Measurements from ENCODE around the gene ENDOD1.

ENDOD1 gene

GRCh38 chr11:95076981-95077380, 12.7 kb upstream of the ENDOD1 start:
- DNase-seq (ENCODE audit: low read depth in 2 of 2): no peak

- no peak for DNase-seq (ENCODE audit: low read depth in 2 of 2)
Observed at GRCh38 chr11:95078526-95078925, 11.1 kb upstream of the ENDOD1 start.

DNA sequence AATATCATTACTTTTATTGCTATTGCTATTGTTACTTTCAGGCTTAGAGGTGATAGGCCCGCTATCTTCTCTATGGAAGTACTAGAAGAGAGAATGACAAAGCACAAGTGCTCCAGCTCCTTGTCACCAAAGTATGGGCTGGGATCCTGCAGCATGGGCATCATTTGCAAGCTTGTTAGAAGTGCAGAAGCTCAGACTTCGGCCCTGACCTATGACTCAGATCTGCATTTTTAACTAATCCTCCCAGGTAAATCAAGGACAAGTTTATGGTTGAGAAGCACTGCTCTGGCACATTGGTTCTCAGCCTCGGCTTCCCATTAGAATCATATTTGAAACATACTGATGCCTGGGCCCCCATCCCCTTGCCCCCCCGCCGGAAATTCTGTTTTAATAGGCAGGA, 8.6 kb upstream of the ENDOD1 start:
- DNase-seq (ENCODE audit: low read depth in 2 of 2): no peak

- DNase-seq (ENCODE audit: low read depth in 2 of 2): no peak
Observed at GRCh38 chr11:95081412-95081811, 8.2 kb upstream of the ENDOD1 start.

DNA sequence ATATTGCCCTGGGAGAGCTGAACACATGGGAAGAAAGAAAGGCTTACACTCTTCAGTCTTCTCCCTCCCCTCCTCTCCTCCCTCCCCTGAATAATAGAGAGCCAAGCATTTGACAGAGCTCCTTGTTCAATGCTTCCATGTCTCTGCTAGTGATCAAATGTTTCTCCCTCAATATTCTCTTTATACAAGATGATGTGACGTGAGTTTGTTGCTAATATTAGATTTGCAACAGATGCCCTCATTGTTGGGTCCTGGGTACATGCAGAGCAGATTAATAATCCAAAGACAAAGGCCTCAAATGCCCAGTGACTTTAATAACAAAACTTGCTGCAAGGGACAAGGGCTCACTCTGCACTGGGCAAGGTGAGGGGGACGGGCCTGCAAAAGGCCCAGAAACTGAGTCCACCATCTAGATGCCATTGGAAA, 7.1 kb upstream of the ENDOD1 start:
- no peak for DNase-seq (ENCODE audit: low read depth in 2 of 2)

GRCh38 chr11:95084509-95084908, 5.1 kb upstream of the ENDOD1 start:
- peak; percentile 21 to 48 for DNase-seq (ENCODE audit: low read depth in 2 of 2)

DNA sequence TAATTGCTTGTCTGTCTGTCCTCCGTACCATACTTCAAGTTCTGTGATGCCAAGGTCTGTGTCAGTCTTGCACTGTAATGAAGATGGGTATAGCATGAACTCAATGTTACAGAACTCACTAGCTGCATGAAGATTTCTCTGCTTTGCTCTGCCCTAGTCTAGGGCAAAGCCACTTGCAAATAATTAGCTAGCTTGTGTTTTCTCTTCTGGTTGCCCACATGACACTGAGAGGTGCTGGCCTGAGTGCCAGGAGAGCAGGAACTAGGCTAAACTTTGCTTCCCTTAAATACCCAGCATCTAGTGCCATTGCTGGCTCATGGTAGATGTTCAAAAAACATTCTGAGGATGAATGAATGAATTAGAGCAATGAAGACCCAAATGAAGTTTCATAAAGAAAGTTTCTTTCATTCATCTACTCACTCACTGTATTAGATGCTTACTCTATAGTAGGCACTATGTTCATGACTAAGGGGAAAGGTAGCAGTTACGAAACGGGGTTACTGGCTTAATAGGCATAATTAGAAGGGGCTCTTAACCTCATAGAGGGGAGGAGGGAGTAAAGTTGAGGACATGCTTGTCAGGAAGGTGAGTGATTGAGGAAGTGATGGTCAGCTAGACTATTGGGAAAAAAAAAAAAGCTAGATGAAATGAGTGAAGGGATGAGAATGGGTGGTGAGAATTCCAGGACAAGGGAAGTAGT, 4.4 kb upstream of the ENDOD1 start:
- DNase-seq (ENCODE audit: low read depth in 2 of 2): no peak

GRCh38 chr11:95086151-95086550, 3.5 kb upstream of the ENDOD1 start:
- DNase-seq (ENCODE audit: low read depth in 2 of 2): no peak

- no peak for DNase-seq (ENCODE audit: low read depth in 2 of 2)
Observed at GRCh38 chr11:95086836-95087570, 2.6 kb upstream of the ENDOD1 start.

- no peak for DNase-seq (ENCODE audit: low read depth in 2 of 2)
Observed at GRCh38 chr11:95088946-95089619, 563 bp upstream of the ENDOD1 start.

DNA sequence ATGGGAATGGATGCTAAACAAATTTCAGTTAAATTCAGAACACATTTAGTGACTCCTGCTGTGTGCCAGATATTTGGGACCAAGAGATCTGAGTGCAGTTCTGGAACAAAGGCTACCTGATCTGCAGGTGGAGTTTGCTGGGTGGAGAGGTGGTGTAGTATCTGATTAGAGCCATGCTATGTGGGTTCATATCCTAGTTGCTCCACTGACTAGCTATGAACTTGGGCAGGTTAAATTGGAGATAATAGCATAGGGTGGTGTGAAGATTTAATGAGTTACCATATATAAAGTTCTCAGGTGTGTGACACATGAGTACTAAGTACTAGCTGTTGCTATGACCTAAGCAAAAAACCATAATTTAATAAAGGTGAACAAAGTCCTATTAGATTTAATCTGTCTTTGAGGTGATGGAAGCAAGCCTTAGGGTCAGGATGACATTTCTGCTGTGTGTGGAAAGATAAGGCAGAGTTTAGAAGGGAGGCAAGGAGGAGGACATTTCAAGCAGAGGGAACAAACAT, 2.1 kb downstream of the ENDOD1 start:
- no peak for DNase-seq (ENCODE audit: low read depth in 2 of 2)

DNA sequence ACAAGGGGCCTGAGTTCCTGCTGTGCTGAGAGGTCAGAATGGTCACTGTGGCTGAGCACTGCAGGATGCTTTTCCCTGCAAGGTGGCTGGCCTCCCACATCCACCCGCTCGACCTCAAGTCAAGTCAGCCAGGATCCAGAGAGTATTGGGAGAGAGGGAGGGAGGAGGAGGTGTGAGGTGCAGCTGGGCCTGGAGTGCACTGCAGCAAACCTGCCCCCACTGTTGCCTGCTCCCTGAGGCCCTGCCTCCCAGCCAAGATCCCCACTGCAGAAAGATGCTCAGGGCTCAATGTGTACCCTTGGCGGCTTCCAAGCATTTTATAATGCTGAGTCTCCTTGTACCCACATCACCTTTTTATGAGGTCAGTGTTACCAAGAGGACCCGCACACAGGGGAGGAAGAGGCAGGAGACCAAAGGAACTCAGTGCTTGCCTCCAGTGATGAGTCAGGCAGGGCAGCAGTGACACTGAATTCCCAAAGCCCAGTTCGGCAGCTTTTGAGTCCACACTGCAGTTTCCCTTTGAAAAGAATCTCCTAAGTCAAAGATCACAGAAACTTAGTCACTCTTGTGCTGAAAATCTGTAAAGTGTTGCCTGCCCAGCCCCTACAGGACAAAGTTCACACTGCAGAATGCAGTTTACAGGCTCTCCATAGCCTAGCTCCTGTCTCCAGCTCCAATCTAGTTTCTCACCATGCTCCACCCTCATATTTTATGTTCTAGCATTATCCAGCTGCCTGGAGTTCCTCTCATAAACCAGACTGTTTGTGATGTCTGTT, 3.1 kb downstream of the ENDOD1 start:
- peak in 1 of 2 experiments; percentile 15 for DNase-seq (ENCODE audit: low read depth in 2 of 2)

DNA sequence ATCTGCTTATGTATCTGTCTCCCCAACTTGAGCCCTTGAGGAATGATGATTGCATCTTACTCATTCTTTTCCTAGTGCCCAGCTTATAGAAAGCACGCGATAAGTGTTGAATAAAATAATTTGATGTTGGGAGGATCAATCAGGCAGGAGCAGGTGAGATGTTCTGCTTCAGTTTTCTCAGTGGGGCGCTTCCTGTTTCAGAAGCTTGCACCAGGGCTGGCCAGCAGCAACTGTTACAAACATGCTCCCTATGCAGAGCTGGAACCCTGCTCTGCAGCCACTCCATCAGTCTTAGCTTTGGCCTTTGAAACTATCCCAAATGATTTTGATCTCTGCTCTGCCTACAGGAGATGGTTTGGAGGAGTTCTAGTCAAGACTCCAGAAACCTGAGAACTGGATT, 3.9 kb downstream of the ENDOD1 start:
- no peak for DNase-seq (ENCODE audit: low read depth in 2 of 2)

- DNase-seq (ENCODE audit: low read depth in 2 of 2): no peak
Observed at GRCh38 chr11:95095858-95096587, 6.4 kb downstream of the ENDOD1 start.

DNA sequence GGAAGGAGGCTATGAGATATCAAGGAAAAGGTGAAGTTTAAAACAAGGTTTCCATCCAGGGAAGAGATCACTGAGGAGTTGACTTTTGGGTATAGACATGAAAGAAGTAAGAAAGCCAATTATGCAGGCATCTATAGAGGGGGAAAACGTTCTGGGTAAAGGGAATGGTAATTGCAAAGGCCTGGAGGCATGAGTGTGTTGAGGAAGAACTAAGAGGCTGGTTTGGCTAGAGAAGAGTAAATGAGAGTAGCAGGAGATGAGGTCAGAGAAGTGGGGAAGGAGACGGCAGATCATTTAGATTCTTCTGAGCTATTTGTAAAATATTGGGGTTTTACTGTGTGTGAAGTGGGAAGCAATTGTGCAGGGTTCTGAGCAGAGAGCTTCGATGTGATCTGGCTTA, 7.6 kb downstream of the ENDOD1 start:
- DNase-seq (ENCODE audit: low read depth in 2 of 2): no peak

- DNase-seq (ENCODE audit: low read depth in 2 of 2): no peak
Observed at GRCh38 chr11:95098826-95099225, 9.2 kb downstream of the ENDOD1 start.

DNA sequence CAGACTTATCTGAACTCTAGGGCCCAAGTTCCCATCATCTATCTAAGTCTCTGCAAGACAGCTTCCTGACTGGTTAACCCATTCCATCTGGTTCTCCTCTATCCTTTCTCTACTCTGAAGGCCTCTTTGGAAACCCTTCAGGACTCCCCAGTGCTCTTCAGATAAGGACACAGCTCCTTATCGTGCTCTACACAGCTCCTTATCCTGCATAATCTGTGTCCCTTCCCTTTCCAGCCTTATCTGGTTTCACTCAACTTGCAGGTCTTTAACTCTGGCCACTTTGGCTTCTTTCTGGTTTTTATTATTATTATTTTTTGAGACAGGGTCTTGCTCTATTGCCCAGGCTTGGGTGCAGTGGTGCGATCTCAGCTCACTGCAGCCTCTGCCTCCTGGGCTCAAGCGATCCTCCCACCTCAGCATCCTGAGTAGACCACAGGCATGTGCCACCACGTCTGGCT, 10.6 kb downstream of the ENDOD1 start:
- DNase-seq (ENCODE audit: low read depth in 2 of 2): no peak

- DNase-seq (ENCODE audit: low read depth in 2 of 2): no peak
Observed at GRCh38 chr11:95100856-95101507, 11.3 kb downstream of the ENDOD1 start.

DNA sequence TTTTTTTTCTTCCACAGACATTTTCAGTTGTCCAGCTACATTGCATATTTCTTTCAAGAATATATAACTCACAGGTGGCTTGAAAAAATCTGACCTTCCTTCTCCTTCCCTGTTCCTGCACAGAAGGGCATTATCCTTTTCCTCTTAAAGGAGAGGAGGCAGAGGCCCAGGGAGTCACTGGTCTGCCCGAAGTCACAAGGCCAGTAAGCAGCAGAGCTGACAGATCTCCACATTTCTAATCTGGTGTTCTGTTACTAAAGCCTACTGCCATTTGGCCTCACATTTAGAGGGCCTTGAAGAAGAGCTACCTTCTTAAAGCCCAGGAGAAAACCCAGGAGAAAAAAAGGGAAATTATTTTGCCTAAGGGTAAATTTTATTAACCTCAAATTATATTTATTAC, 12.3 kb downstream of the ENDOD1 start:
- no peak for DNase-seq (ENCODE audit: low read depth in 2 of 2)

DNA sequence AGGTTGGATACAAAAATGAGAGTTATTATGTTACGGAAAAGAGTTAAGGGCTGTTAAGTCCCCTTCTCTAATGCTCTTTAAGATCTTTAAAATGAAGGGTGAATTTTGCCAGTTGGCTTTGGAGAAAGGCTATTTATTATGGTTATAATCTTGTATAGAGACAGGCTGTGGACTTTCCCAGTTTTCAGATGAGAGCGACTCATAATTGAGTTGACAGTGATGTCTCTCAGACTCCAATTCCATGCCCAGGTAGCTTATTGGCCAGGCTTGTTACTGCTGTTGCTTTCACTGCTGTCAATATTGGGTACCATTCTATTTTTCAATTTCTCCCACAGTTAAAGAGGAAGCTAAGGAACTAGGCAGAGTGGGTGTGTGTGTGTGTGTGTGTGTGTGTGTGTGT, 13.1 kb downstream of the ENDOD1 start:
- no peak for DNase-seq (ENCODE audit: low read depth in 2 of 2)

GRCh38 chr11:95103701-95104100, 14.1 kb downstream of the ENDOD1 start:
- DNase-seq (ENCODE audit: low read depth in 2 of 2): no peak

Data from stimulated activated CD4-positive, alpha-beta T cell treated with anti-CD3 and anti-CD28 coated beads, Interleukin-12 subunit alpha, Interleukin-12 subunit beta, amount 100 ng/mL, for 24 hours (primary cell).